ENCODE results near the gene DHX9. TPM values are rescaled to one million over a fixed set of nuclear protein-coding genes. Genes with fewer than 3 reads are reported as not detected.

Gene DHX9
- total RNA-seq, 1 donor from 2014 or later = 52.8 TPM

- DNase-seq (ENCODE audit: low spot score in 2 of 2) = no peak
- no peaks in the 10 kb centered on the region for H3K4me1 ChIP-seq
- intact Hi-C loops (cut with DNase I) = no loop called here
- H3K27me3 ChIP-seq = no peaks in the 10 kb centered on the region
- TF ChIP-seq CTCF (IDR thresholded peaks at IDR 0.05) = no peak
- no peak overlapping the region for H3K4me3 ChIP-seq
- no peaks in the 10 kb centered on the region for H3K9me3 ChIP-seq
- no peak overlapping the region for H3K27ac ChIP-seq
- H3K36me3 ChIP-seq = peaks cover 0 to 3% of the 10 kb centered on the region in 2 donors
Observed at GRCh38 chr1:182829285-182829932, 9.7 kb upstream of the DHX9 start.

GRCh38 chr1:182833271-182833670, 5.9 kb upstream of the DHX9 start:
- no peak for TF ChIP-seq CTCF (IDR thresholded peaks at IDR 0.05)
- Histone ChIP-seq H3K4me1 (no peaks in the 10 kb centered on the region), H3K27ac (no peak overlapping the region), H3K9me3 (no peaks in the 10 kb centered on the region), H3K36me3 (no peaks in the 10 kb centered on the region), H3K27me3 (no peaks in the 10 kb centered on the region), H3K4me3 (no peak overlapping the region)
- DNase-seq (ENCODE audit: low spot score in 2 of 2) = no peak
- intact Hi-C loops (cut with DNase I) = no loop called here

GRCh38 chr1:182834326-182834725, 4.8 kb upstream of the DHX9 start:
- DNase-seq (ENCODE audit: low spot score in 2 of 2) = no peak
- H3K27ac ChIP-seq = no peak overlapping the region
- no peaks in the 10 kb centered on the region for H3K27me3 ChIP-seq
- no peaks in the 10 kb centered on the region for H3K9me3 ChIP-seq
- no peaks in the 10 kb centered on the region for H3K4me1 ChIP-seq
- no peak overlapping the region for H3K4me3 ChIP-seq
- intact Hi-C loops (cut with DNase I) = no loop called here
- H3K36me3 ChIP-seq = no peaks in the 10 kb centered on the region
- TF ChIP-seq CTCF (IDR thresholded peaks at IDR 0.05) = no peak

GRCh38 chr1:182835806-182836205, 3.3 kb upstream of the DHX9 start:
- TF ChIP-seq CTCF (IDR thresholded peaks at IDR 0.05) = no peak
- H3K27ac ChIP-seq = no peak overlapping the region
- no peaks in the 10 kb centered on the region for H3K27me3 ChIP-seq
- no peaks in the 10 kb centered on the region for H3K4me1 ChIP-seq
- intact Hi-C loops (cut with DNase I) = loop anchor here (5.0 kb wide), 1 partner anchor 636 kb away; the partner anchor contains the start of gene SMG7
- H3K9me3 ChIP-seq = no peaks in the 10 kb centered on the region
- no peak for DNase-seq (ENCODE audit: low spot score in 2 of 2)
- no peak overlapping the region for H3K4me3 ChIP-seq
- no peaks in the 10 kb centered on the region for H3K36me3 ChIP-seq

GRCh38 chr1:182841368-182841988, 2.3 kb downstream of the DHX9 start:
- peak overlapping the region in 1 of 2 donors; percentile 23 for H3K4me3 ChIP-seq
- no peak for TF ChIP-seq CTCF (IDR thresholded peaks at IDR 0.05)
- H3K9me3 ChIP-seq = no peaks in the 10 kb centered on the region
- H3K4me1 ChIP-seq = peaks cover 0 to 12% of the 10 kb centered on the region in 2 donors
- H3K36me3 ChIP-seq = peaks cover 18 to 20% of the 10 kb centered on the region in 2 donors
- intact Hi-C loops (cut with DNase I) = no loop called here
- DNase-seq (ENCODE audit: low spot score in 2 of 2) = no peak
- H3K27me3 ChIP-seq = no peaks in the 10 kb centered on the region
- no peak overlapping the region for H3K27ac ChIP-seq
